IMR-90 (cell line): Measurements from ENCODE around the gene WNT7A. TPM values are rescaled to one million over a fixed set of nuclear protein-coding genes. Genes with fewer than 3 reads are reported as not detected.

Source experiments
- ATAC-seq: fragments of 200-7000 bp; cut with Tn5 transposase; 2 replicates; pipeline ENCODE4 v1.9.1; 2020; ENCODE audit warnings: low read depth, mild to moderate bottlenecking, moderate library complexity
- BruUV-seq: library from RNA; stranded (reverse); fragments of 400-500 nt; replicated peaks from 2 replicates; lab custom pipeline; 2021; lab: Mats Ljungman, UMichigan
- CTCF ChIA-PET: fragments of 300-600 bp; formaldehyde crosslinking; extraction: SDS; loops from one replicate; lab custom pipeline; 2021; ENCODE audit warnings: antibody characterized with exemption; lab: Yijun Ruan, JAX
- POLR2A ChIA-PET: fragments of 300-600 bp; sonication (Branson Sonifier 250); formaldehyde crosslinking; loops from one replicate; lab custom pipeline; 2022; ENCODE audit warnings: antibody characterized with exemption; ENCODE audit not compliant: unreplicated experiment; lab: Charles Lee
- DNase-seq: peaks from one replicate; pipeline ENCODE4 v3.0.0; 2013
- H2AFZ ChIP-seq: replicated peaks from 2 replicates; pipeline ENCODE3; 2013; ENCODE audit warnings: low read length, mild to moderate bottlenecking; ENCODE audit not compliant: poor library complexity
- H2AK5ac ChIP-seq: 2 replicates; pipeline ENCODE4 v1.6.1; 2013; ENCODE audit warnings: low read depth, low read length, inconsistent platforms
- H2AK9ac ChIP-seq: replicated peaks from 2 replicates; pipeline ENCODE3; 2013; ENCODE audit warnings: mild to moderate bottlenecking, low read depth, low read length, moderate library complexity; ENCODE audit not compliant: poor library complexity
- H2BK120ac ChIP-seq: 2 replicates; pipeline ENCODE4 v1.6.1; 2013; ENCODE audit warnings: low read depth, low read length, inconsistent platforms
- H2BK15ac ChIP-seq: 3 replicates; pipeline ENCODE4 v1.6.1; 2013; ENCODE audit warnings: low read depth, low read length, inconsistent platforms
- H2BK20ac ChIP-seq: 2 replicates; pipeline ENCODE4 v1.6.1; 2013; ENCODE audit warnings: low read depth, mild to moderate bottlenecking, inconsistent platforms, low read length, moderate library complexity
- H2BK5ac ChIP-seq: 2 replicates; pipeline ENCODE4 v1.6.1; 2013; ENCODE audit warnings: mild to moderate bottlenecking, low read depth, low read length, inconsistent platforms; ENCODE audit not compliant: poor library complexity, severe bottlenecking
- H3K14ac ChIP-seq: replicated peaks from 2 replicates; pipeline ENCODE4 v1.6.1; 2013; ENCODE audit warnings: low read depth, low read length, inconsistent platforms
- H3K18ac ChIP-seq: 2 replicates; pipeline ENCODE4 v1.6.1; 2013; ENCODE audit warnings: low read depth, low read length, control low read depth
- H3K23ac ChIP-seq: 2 replicates; pipeline ENCODE4 v1.6.1; 2013; ENCODE audit warnings: low read depth, low read length, inconsistent platforms
- H3K27ac ChIP-seq: 2 replicates; pipeline ENCODE4 v1.5.1; 2013; ENCODE audit warnings: mild to moderate bottlenecking, control low read depth, low read length; ENCODE audit not compliant: insufficient read depth
- H3K27me3 ChIP-seq: 2 replicates; pipeline ENCODE4 v1.6.1; 2013; ENCODE audit warnings: low read length; ENCODE audit not compliant: control insufficient read depth, insufficient read depth
- H3K36me3 ChIP-seq: 2 replicates; pipeline ENCODE4 v1.6.1; 2013; ENCODE audit warnings: low read length, mixed read lengths; ENCODE audit not compliant: control insufficient read depth, insufficient read depth
- H3K4ac ChIP-seq: 2 replicates; pipeline ENCODE4 v1.6.1; 2013; ENCODE audit warnings: low read depth, low read length, inconsistent platforms
- H3K4me1 ChIP-seq: 2 replicates; pipeline ENCODE4 v1.6.1; 2013; ENCODE audit warnings: low read length, mixed read lengths; ENCODE audit not compliant: control insufficient read depth, insufficient read depth
- H3K4me2 ChIP-seq: 2 replicates; pipeline ENCODE4 v1.6.1; 2013; ENCODE audit warnings: low read depth, mild to moderate bottlenecking, control low read depth, low read length, moderate library complexity
- H3K4me3 ChIP-seq: 2 replicates; pipeline ENCODE4 v1.5.1; 2013; ENCODE audit warnings: low read depth, mild to moderate bottlenecking, control low read depth, low read length, moderate library complexity; ENCODE audit not compliant: insufficient read depth
- H3K56ac ChIP-seq: 2 replicates; pipeline ENCODE4 v1.6.1; 2013; ENCODE audit warnings: low read length, inconsistent platforms; ENCODE audit not compliant: insufficient read depth; ENCODE audit errors: extremely low read depth
- H3K79me1 ChIP-seq, 2 experiments: 2 replicates each; pipeline ENCODE4 v1.6.1; 2013; ENCODE audit warnings: low read length in 2 of 2, inconsistent platforms in 1 of 2, low read depth in 1 of 2
- H3K9ac ChIP-seq: 2 replicates; pipeline ENCODE4 v1.6.1; 2013; ENCODE audit warnings: low read depth, low read length, control low read depth
- H3K9me1 ChIP-seq: 2 replicates; pipeline ENCODE4 v1.6.1; 2013; ENCODE audit warnings: low read length, inconsistent platforms; ENCODE audit not compliant: insufficient read depth
- H3K9me3 ChIP-seq: 2 replicates; pipeline ENCODE4 v1.6.1; 2013; ENCODE audit warnings: low read length; ENCODE audit not compliant: control insufficient read depth, insufficient read depth
- H4K20me1 ChIP-seq: 2 replicates; pipeline ENCODE4 v1.6.1; 2013; ENCODE audit warnings: low read length, inconsistent platforms; ENCODE audit not compliant: insufficient read depth
- H4K5ac ChIP-seq: 2 replicates; pipeline ENCODE4 v1.6.1; 2013; ENCODE audit warnings: mild to moderate bottlenecking, low read depth, low read length, control low read depth
- H4K8ac ChIP-seq, 2 experiments: 2 replicates each; pipeline ENCODE4 v1.6.1; 2013; ENCODE audit warnings: low read depth in 2 of 2, low read length in 2 of 2, control low read depth in 1 of 2, inconsistent platforms in 1 of 2
- H4K91ac ChIP-seq: 2 replicates; pipeline ENCODE4 v1.6.1; 2013; ENCODE audit warnings: low read depth, low read length, inconsistent platforms; ENCODE audit not compliant: insufficient read depth
- BHLHE40 ChIP-seq: fragments of 150-350 bp; IDR thresholded peaks from 2 replicates; pipeline ENCODE4 v1.6.1; 2016; ENCODE audit warnings: mild to moderate bottlenecking, low read depth, low read length
- CEBPB ChIP-seq: IDR thresholded peaks from 2 replicates; pipeline ENCODE4 v1.6.1; 2012; ENCODE audit warnings: low read depth, low read length, improper control_type of control experiment
- CHD1 ChIP-seq: IDR thresholded peaks from 2 replicates; pipeline ENCODE4 v1.6.1; 2012; ENCODE audit warnings: low read depth, low read length, improper control_type of control experiment
- CTCF ChIP-seq: conservative IDR thresholded peaks from 2 replicates; pipeline ENCODE4 v1.5.1; 2012; ENCODE audit warnings: mild to moderate bottlenecking, low read depth, low read length, improper control_type of control experiment
- ELK1 ChIP-seq: fragments of 150-350 bp; IDR thresholded peaks from 2 replicates; pipeline ENCODE4 v1.6.1; 2016; ENCODE audit warnings: low read depth, mild to moderate bottlenecking, low read length, moderate library complexity, borderline replicate concordance
- FOS ChIP-seq: fragments of 150-350 bp; IDR thresholded peaks from 2 replicates; pipeline ENCODE4 v1.6.1; 2016; ENCODE audit warnings: low read depth, low read length
- MAFK ChIP-seq: IDR thresholded peaks from 2 replicates; pipeline ENCODE4 v1.6.1; 2012; ENCODE audit warnings: low read depth, low read length, improper control_type of control experiment
- MAZ ChIP-seq: IDR thresholded peaks from 2 replicates; pipeline ENCODE4 v1.6.1; 2012; ENCODE audit warnings: low read depth, mild to moderate bottlenecking, low read length, improper control_type of control experiment, moderate library complexity, borderline replicate concordance
- NFE2L2 ChIP-seq: fragments of 150-350 bp; IDR thresholded peaks from 2 replicates; pipeline ENCODE4 v1.6.1; 2016; ENCODE audit warnings: low read depth, mild to moderate bottlenecking, low read length
- POLR2A ChIP-seq: IDR thresholded peaks from 2 replicates; pipeline ENCODE4 v1.6.1; 2012; ENCODE audit warnings: mild to moderate bottlenecking, low read depth, low read length
- RAD21 ChIP-seq: IDR thresholded peaks from 2 replicates; pipeline ENCODE4 v1.6.1; 2012; ENCODE audit warnings: low read length, improper control_type of control experiment
- RCOR1 ChIP-seq: IDR thresholded peaks from 2 replicates; pipeline ENCODE4 v1.6.1; 2012; ENCODE audit warnings: mild to moderate bottlenecking, low read length, improper control_type of control experiment; ENCODE audit not compliant: insufficient replicate concordance
- RFX5 ChIP-seq: IDR thresholded peaks from 2 replicates; pipeline ENCODE4 v1.8.0; 2012; ENCODE audit warnings: low read depth, mild to moderate bottlenecking, low read length, moderate library complexity
- SMC3 ChIP-seq: fragments of 150-350 bp; IDR thresholded peaks from 2 replicates; pipeline ENCODE4 v1.6.1; 2016; ENCODE audit warnings: low read depth, mild to moderate bottlenecking, antibody characterized with exemption, low read length, moderate library complexity
- USF2 ChIP-seq: fragments of 150-350 bp; IDR thresholded peaks from 2 replicates; pipeline ENCODE4 v1.6.1; 2017; ENCODE audit warnings: mild to moderate bottlenecking, antibody characterized with exemption, low read length, low read depth
- WGBS, 2 experiments: methylation state at CpG; one replicate each; pipeline versions ENCODE4 v1.1.5 to v1.1.7; 2013; ENCODE audit warnings: missing lambda C conversion rate in 2 of 2; ENCODE audit not compliant: insufficient read length in 1 of 2; ENCODE audit errors: extremely low coverage in 2 of 2; 5-methylcytosine and 5-hydroxymethylcytosine counted together
- dilution Hi-C: fragments of 300-500 bp; cut with HindIII; formaldehyde crosslinking; loops from one replicate; pipeline ENCODE4 v1.14.3; 2018; ENCODE audit warnings: low sequenced_read_pairs; ENCODE audit not compliant: unreplicated experiment
- in situ Hi-C: fragments of 300-500 bp; cut with MboI; formaldehyde crosslinking; loops from 3 replicates; pipeline ENCODE4 v1.14.3; 2019; ENCODE audit warnings: low sequenced_read_pairs, inconsistent platforms, mixed read lengths
- intact Hi-C: fragments of 100-400 bp; cut with micrococcal nuclease; formaldehyde crosslinking; loops from 2 replicates; pipeline ENCODE4 v1.10.0; 2022
- polyA plus RNA-seq, 3 experiments: library from polyadenylated mRNA; depleted of rRNA; stranded (reverse); fragments of >200 nt; gene quantifications; 2 replicates each; pipeline ENCODE4 v1.2.3, GENCODE V29; 2012; ENCODE audit warnings: low replicate concordance in 1 of 3
- total RNA-seq: library from RNA; depleted of rRNA; stranded (reverse); fragments of >200 nt; gene quantifications from 2 replicates; pipeline ENCODE4 v1.2.3, GENCODE V29; 2012

WNT7A gene
- total and polyA plus RNA-seq, 2 of the 4 experiments (the other 2 are of a cell fraction): not detected

- Histone ChIP-seq H2BK20ac (no peak overlapping the region), H4K91ac (no peak overlapping the region), H2AFZ (no peak overlapping the region), H4K8ac (no peak overlapping the region), H3K4me1 (no peaks in the 10 kb centered on the region), H2AK5ac (no peak overlapping the region), H4K20me1 (no peaks in the 10 kb centered on the region), H3K4me2 (no peak overlapping the region), H2AK9ac (no peak overlapping the region), H3K27me3 (no peaks in the 10 kb centered on the region), H2BK5ac (no peak overlapping the region), H3K56ac (no peak overlapping the region), H4K5ac (no peak overlapping the region), H3K18ac (no peak overlapping the region), H3K4ac (no peak overlapping the region), H3K79me1 (no peaks in the 10 kb centered on the region), H3K23ac (no peak overlapping the region), H3K9me1 (no peaks in the 10 kb centered on the region), H3K27ac (no peak overlapping the region), H2BK15ac (no peak overlapping the region), H3K9ac (no peak overlapping the region), H3K9me3 (peaks cover 6% of the 10 kb centered on the region; the same call in 1 of the 2 replicates), H2BK120ac (no peak overlapping the region), H3K4me3 (no peak overlapping the region), H3K14ac (no peak overlapping the region), H3K36me3 (no peaks in the 10 kb centered on the region)
- in situ Hi-C loops: no loop called here
- ATAC-seq (no peak), DNase-seq (no peak)
- BruUV-seq: no TSS peak
- dilution Hi-C loops: no loop called here
- POLR2A ChIA-PET: no interaction called here
- CTCF ChIA-PET: no interaction called here
- intact Hi-C loops: no loop called here
- 60% methylated on average over 2 of the region's 29 CpGs; no CpG with 5 or more reads in 1 of the 2 experiments for WGBS, 2 experiments
- TF ChIP-seq RFX5 (no peak), CTCF (no peak), RCOR1 (no peak), CEBPB (no peak), MAFK (no peak), MAZ (no peak), USF2 (no peak), RAD21 (no peak), ELK1 (no peak), SMC3 (no peak), CHD1 (no peak), NFE2L2 (no peak), FOS (no peak), POLR2A (no peak), BHLHE40 (no peak)
These were observed 87.1 kb downstream of the WNT7A start for GRCh38 chr3:13792512-13793371.
